GM19025 (cell line): ENCODE measurements around the gene SCNN1A.

Experiments
- ATAC-seq: cut with Tn5 transposase; IDR thresholded peaks from one replicate; pipeline ENCODE4 v1.9.1; 2021; ENCODE audit warnings: mild to moderate bottlenecking, low read depth, moderate library complexity; ENCODE audit not compliant: unreplicated experiment

The SCNN1A gene

DNA sequence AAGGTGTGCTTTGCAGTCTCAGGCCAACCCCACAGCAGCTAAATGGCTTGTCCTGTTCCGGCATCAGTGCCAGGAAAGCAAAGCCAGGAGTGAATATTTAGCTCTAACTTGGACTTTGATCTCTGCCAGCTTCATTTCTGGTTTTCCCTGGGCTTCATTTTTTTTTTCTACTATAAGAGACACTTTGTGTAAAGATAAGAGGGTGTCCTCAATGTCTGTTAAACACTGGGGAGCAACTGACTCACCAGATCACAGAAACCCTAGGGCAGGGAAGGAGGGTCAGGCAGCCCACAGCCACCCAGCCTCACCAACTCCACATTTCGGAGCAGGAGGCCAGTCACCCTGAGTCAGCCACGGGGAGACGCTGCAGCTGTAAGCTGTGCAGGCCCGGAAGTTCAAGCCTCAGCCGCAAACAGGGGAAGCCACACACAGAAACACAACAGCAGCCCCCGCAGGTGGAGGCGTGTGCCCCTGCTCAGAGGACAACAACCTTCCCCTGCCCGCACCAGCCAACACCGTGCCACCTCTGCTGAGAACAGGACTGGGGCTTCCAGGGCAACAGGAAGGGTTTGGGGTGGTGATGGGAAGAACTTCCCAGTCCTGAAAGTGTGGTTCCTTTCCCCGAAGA lies 39.8 kb downstream of the SCNN1A start:
- peak; percentile 80 for ATAC-seq

DNA sequence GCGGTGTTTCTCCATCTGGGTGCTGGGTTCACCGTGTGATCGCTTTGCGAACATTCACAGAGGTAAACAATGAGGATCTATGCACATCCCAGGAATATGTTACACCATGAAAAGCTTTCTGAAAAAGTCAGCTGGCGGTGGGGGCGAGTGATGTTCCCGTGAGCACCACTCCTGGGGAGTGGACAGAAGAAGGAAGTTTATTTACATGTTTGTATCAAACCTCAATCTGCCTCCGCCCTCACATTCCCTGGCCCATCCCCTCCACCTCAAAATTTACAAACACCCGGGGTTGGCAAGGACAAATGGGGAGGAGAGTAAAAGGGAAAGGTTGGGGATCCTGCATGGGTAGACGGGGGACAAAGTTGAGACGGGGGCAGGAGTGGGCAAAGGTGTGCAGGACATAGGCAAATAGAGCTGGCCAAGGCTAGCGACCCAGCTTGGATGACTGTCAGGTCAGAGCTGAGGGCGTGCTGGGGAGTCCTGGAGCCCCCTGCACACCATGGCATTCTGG lies 40.4 kb downstream of the SCNN1A start:
- ATAC-seq, result no peak

- ATAC-seq, result no peak
These were observed 41.0 kb downstream of the SCNN1A start for GRCh38 chr12:6334359-6334758.

DNA sequence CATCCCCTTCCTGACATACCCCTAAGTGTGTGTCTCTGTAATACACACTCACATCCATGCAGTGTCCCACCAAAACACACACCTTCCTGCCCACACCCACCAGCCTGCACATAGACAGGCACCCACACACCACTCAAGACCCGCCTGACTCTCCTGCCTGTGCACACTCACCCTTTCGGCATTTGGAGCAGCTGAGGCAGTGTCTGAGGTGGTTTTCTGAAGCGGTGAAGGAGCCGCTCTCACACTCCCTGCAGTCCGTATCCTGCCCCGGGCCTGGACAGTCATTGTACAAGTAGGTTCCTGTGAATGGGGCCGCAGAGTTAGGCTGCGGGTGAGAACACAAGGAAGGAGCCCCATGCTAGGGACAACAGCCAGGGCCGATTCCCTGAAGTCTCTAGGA lies 41.8 kb downstream of the SCNN1A start:
- ATAC-seq, result no peak

GRCh38 chr12:6333029-6333428 lies 42.3 kb downstream of the SCNN1A start:
- ATAC-seq, result no peak

DNA sequence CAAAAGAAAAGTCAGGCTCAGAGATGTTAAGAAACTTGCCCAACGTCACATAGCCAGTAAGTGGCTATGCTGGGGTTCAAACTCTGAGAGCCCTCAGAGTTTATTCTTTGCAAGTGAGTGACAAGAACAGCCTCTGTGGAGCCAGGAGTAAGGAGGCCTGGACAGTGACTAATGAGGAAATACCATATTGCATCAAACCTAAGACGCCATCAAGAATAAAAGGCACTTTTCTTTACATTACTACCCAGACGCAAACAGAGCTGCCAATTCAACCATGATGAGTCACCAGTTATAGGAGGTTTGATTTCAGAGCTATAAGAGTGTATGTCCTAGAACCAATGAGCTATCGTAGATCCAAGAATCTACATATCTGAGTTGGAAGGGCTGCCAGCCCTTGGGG lies 42.9 kb downstream of the SCNN1A start:
- ATAC-seq, result no peak

DNA sequence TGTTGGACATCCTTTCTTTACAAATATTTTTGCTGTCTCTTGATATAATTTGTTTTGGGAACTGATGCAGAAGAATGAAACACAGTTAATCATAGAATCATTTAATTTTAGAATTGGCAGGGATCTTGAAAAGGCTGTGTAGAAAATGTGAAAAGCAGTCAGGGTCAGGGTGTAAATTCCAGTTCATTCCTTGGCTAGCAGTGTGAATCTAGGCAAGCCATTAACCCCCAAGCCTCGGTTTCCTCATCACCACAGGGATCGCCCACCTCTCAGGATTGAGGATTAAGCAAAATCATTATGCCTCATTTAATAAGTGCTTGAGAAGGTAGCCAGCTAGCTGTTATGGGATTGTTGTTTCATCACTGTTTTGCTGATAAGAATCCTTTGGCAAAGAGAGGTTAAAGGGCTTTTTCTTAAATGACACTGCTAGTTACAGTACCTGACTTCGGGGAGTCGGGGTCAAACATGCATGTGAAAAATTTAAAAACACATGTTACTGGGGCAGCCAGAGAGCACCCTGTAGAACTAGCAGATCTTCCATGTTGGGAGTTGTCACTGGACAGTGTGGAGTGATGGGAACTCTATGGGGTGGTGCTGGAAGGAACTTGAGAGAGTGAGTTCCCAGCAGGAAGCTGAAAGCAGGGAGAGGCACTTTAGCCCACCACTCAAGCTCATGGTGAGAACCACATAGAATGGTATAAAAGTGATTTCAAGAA lies 44.2 kb downstream of the SCNN1A start:
- no peak for ATAC-seq

- peak; percentile 72 for ATAC-seq
These were observed 45.2 kb downstream of the SCNN1A start for GRCh38 chr12:6330192-6330591.

DNA sequence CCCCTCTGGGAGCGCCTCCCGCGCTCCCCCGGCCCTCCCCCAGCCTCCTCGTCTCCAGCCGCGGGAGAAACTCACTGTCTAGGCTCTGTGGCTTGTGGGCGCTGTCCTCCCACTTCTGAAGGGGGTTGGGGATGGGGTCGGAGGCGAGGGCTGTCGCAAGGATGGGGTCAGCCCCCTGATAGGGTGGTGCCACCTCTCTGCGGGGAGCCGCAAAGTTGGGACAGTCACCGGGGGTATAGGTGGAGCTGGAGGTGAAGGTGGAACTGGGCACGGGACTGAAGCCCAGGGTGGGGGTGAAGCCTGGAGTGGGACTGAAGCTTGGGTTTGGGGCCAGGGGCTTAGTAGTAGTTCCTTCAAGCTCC lies 45.7 kb downstream of the SCNN1A start:
- no peak for ATAC-seq

DNA sequence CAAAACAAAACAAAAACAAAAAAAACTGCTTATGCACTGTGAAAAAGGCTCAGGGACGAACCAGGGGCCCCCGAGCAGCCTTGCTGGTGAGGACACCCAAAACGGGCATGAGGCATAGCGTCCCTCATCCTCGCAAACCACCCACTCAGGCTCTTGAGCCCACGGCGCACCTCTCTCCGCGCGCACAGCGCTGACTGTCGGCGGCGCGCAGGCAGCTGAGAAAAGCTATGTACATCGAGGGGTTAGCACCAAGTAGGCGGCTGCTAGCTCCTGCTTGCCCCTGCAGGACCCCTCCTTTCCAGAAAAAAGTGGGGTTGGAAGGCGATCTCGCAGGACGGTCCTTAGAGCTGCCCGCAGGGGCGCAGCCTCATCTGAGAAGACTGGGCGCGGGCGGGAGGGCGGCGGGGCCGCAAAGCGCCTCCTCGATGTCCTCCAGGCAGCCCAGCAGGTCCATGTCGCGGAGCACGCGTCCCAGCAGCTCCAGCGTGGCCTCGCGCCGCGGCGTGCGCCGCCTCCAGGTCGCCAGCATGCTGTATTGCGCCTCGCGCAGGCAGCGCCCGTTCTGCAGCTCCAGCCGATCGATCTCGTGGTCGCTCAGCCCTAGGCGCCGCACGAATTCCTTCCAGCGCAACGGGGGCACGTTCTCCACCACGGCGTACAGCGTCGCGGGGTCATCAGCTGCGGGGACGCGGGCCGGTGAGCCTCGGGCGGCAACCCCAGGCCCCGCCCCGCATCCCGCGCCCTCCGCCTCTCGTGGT lies 46.2 kb downstream of the SCNN1A start:
- no peak for ATAC-seq

GRCh38 chr12:6328045-6328779 lies 47.2 kb downstream of the SCNN1A start:
- ATAC-seq, result no peak

DNA sequence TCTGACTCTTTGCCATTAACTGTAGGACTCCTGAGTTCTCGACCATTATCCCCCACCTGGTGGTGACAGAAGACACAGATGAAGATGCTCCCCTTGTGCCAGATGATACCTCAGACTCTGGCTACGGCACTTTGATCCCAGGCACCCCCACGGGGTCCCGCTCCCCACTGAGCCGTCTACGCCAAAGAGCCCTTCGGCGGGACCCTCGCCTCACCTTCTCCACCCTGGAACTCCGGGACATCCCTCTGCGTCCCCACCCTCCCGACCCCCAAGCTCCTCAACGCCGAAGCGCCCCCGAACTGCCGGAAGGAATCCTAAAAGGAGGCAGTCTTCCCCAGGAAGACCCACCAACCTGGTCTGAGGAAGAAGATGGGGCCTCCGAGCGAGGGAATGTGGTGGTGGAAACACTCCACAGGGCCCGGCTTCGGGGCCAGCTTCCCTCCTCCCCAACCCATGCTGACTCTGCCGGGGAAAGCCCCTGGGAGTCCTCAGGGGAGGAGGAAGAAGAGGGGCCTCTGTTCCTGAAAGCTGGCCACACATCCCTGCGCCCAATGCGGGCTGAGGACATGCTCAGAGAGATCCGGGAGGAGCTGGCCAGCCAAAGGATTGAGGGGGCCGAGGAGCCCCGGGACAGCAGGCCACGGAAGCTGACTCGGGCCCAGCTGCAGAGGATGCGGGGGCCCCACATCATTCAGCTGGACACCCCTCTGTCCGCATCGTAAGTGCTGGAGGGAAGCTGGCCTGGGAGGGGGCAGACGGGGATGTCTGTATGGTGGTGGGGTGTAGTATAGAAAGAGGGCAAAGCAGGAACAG lies 47.9 kb downstream of the SCNN1A start:
- ATAC-seq, result no peak

DNA sequence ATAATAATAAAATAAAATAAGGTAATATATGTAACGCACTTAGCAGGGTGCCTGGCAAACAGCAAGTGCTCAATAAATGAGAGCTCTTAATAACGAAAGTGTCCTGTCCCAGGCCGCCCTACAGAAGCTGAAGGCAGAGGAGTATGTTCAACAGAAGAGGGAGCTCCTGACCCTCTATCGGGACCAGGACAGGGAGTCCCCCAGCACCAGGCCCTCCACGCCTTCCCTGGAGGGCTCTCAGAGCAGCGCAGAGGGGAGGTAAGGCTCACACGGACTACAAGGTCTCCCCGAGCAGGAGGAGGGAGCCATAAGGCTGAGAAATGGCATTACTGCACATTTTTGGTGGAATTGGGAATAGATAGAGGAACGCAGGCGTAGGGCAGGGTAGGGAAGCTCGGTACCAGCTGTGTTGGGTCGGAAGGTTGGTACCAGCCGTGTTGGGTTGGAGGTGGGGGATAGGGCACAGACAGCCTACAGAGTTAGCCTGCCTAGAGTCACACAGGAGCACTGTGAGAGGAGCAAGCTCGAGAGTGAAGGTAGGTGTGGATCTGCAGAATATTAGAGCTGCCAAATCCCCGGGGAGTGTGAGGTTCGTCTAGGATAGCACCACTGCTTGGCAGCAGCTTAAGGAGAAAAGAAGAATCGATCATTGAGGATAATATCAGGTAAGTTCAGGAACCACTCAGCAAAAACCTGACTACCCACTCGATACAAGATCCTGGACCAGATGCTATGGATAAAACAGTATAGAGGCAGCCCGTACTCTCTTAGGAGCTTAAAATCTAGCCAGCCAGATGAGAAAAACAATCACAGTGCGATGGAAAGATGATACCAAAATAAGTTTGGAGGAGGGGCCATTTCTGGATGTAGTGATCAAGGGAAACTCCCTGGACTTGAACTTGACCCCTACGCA lies 48.8 kb downstream of the SCNN1A start:
- ATAC-seq, result no peak

- no peak for ATAC-seq
These were observed 50.2 kb downstream of the SCNN1A start for GRCh38 chr12:6324936-6325750.

GRCh38 chr12:6323995-6324711 lies 51.2 kb downstream of the SCNN1A start:
- ATAC-seq, result no peak

DNA sequence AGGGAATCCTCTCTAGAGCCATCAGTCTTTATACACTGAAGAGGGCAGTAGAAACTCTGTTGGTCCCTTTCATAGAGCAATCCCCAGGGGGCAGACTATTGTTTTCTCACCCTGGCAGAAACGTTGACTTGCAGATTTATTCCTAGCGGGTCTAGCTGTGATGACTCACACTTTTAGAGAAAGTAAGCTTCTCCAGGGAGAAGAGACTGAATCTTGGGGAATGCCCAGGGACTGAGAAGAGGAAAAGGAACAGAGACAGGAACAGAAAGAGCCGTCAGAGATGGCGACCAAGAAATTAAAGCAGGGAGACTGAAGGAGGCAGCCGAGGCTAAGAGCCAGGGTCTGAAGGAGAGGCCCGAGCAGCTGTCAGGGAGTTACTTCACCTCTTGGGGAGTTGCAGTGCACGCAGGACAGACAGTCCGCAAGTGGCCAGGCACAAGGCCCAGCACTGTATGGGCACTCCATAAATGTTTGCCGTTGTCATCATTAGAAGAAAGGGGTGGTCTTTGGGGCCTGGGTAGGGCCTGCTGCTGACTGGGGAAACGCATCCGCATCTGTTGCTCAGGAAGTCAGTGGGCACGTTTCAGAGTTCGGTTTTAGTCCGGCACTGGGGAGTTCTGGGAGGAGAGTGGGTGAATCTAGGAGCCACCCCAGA lies 51.9 kb downstream of the SCNN1A start:
- peak; percentile 58 for ATAC-seq

- ATAC-seq, result peak; percentile 31
These were observed 52.4 kb downstream of the SCNN1A start for GRCh38 chr12:6322969-6323339.
